Endothelial cell (in vitro differentiated cells): ENCODE results near the gene KCNIP1. TPM values are rescaled to one million over a fixed set of nuclear protein-coding genes. Genes with fewer than 3 reads are reported as not detected.
"Not testable (repeated sequence)": the region's sequence is repeated elsewhere in the genome, so short reads cannot be mapped to it uniquely, and the experiment has no call there.

ENCODE experiments used
- DNase-seq: peaks from one replicate; pipeline ENCODE4 v3.0.0; 2021; ENCODE audit warnings: low spot score
- H3K27ac Mint-ChIP-seq: one replicate; pipeline ENCODE4 v1.8.0; 2021; ENCODE audit warnings: mixed read lengths, inconsistent platforms; ENCODE audit not compliant: unreplicated experiment
- H3K27me3 Mint-ChIP-seq: one replicate; pipeline ENCODE4 v1.8.0; 2021; ENCODE audit warnings: mild to moderate bottlenecking, moderate library complexity, mixed read lengths, inconsistent platforms; ENCODE audit not compliant: unreplicated experiment
- H3K36me3 Mint-ChIP-seq: one replicate; pipeline ENCODE4 v1.8.0; 2021; ENCODE audit warnings: mild to moderate bottlenecking, low read depth, mixed read lengths, inconsistent platforms; ENCODE audit not compliant: unreplicated experiment
- H3K4me1 Mint-ChIP-seq: one replicate; pipeline ENCODE4 v1.8.0; 2021; ENCODE audit warnings: mild to moderate bottlenecking, mixed read lengths, inconsistent platforms; ENCODE audit not compliant: unreplicated experiment
- H3K4me3 Mint-ChIP-seq: one replicate; pipeline ENCODE4 v1.8.0; 2021; ENCODE audit warnings: mild to moderate bottlenecking, mixed read lengths, inconsistent platforms; ENCODE audit not compliant: unreplicated experiment
- H3K9me3 Mint-ChIP-seq: one replicate; pipeline ENCODE4 v1.8.0; 2021; ENCODE audit warnings: mixed read lengths, inconsistent platforms; ENCODE audit not compliant: unreplicated experiment
- total RNA-seq: library from RNA; stranded (reverse); fragmentation: NEBNext Ultra II Directional; extraction: Animal tissue kit (Norgen Biotek cat#: 25700); gene quantifications from one replicate; pipeline ENCODE4 v1.2.1, GENCODE V29; 2021; ENCODE audit not compliant: unreplicated experiment
- TF ChIP-seq, protein P1 (sequence below): fragments of 200-600 bp; sonication (generic); IDR thresholded peaks from one replicate; pipeline ENCODE4 v1.5.0; 2021; ENCODE audit warnings: antibody characterized with exemption; ENCODE audit not compliant: unreplicated experiment

KCNIP1 gene
- total RNA-seq, 1 donor from 2014 or later = 6.1 TPM

DNA sequence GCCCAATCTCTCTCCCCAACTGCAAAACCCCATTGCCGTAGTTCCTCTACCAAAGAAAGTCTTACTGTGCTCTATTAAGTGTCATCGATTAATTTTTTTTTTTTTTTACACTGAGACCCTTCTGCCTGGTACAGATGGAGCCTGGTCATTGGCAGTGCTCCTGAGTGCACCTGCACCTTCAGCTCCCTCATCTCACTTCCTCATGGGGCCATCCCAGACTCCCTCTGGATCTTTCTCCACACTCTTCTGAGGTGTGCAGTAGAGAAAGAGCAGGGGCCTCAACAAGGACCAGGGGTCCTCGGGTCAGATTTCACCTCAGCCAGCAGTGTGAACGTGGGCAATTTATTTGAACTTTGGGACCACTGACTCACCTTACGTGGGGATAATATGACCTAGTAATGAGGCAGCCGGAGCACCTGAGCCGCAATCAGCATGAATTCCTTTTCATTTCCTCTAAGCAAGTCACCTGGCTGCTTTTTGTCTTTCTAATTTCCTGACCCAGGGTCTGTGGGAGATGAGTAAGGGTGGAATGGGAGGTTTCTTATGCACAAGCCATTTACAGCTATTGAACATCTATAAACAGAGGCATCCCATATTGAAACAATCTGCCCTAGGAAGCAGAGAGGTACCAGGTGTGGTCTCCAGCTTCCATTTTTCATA is 257.4 kb downstream of the KCNIP1 start:
- Mint-ChIP-seq H3K27ac (peak overlapping the region; percentile 12), H3K27me3 (peaks cover 3% of the 10 kb centered on the region), H3K9me3 (no peaks in the 10 kb centered on the region), H3K4me3 (no peak overlapping the region), H3K4me1 (peaks cover 28% of the 10 kb centered on the region), H3K36me3 (peaks cover 8% of the 10 kb centered on the region)
- TF ChIP-seq, protein P1, sequence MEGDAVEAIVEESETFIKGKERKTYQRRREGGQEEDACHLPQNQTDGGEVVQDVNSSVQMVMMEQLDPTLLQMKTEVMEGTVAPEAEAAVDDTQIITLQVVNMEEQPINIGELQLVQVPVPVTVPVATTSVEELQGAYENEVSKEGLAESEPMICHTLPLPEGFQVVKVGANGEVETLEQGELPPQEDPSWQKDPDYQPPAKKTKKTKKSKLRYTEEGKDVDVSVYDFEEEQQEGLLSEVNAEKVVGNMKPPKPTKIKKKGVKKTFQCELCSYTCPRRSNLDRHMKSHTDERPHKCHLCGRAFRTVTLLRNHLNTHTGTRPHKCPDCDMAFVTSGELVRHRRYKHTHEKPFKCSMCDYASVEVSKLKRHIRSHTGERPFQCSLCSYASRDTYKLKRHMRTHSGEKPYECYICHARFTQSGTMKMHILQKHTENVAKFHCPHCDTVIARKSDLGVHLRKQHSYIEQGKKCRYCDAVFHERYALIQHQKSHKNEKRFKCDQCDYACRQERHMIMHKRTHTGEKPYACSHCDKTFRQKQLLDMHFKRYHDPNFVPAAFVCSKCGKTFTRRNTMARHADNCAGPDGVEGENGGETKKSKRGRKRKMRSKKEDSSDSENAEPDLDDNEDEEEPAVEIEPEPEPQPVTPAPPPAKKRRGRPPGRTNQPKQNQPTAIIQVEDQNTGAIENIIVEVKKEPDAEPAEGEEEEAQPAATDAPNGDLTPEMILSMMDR = no peak
- DNase-seq = no peak

DNA sequence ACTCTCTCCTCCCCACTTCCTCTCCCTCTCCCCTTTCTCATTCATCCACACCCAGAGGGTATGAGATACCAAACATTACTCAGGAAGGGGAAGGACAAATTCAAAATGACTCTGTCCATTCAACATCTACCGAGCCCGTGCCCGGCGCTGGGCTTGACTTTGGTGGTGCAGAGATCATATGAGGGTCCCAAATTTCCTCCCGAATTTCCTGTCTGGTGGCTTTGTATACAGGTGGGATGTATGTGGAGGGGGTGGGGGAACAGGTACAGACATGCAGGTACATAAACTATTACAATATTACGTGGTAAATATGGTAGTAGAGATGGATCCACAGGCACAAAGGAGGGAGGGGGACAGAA is 257.9 kb downstream of the KCNIP1 start:
- Mint-ChIP-seq H3K27me3 (peaks cover 3% of the 10 kb centered on the region), H3K4me1 (peaks cover 25% of the 10 kb centered on the region), H3K4me3 (no peak overlapping the region), H3K27ac (peak overlapping the region; percentile 39), H3K9me3 (no peaks in the 10 kb centered on the region), H3K36me3 (peaks cover 8% of the 10 kb centered on the region)
- TF ChIP-seq, protein P1 = no peak
- no peak for DNase-seq

DNA sequence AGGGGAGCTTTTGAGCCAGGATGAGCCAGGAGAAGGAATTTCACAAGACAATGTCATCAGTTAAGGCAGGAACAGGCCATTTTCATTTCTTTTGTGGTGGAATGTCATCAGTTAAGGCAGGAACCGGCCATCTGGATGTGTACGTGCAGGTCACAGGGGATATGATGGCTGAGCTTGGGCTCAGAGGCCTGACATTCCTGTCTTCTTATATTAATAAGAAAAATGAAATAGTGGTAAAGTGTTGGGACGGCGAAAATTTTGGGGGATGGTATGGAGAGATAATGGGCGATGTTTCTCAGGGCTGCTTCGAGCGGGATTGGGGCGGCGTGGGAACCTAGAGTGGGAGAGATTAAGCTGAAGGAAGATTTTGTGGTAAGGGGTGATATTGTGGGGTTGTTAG is 258.5 kb downstream of the KCNIP1 start:
- H3K36me3 Mint-ChIP-seq, H3K4me3 Mint-ChIP-seq, H3K9me3 Mint-ChIP-seq, H3K27me3 Mint-ChIP-seq, DNase-seq: not testable (repeated sequence)
- peaks cover 22% of the 10 kb centered on the region for H3K4me1 Mint-ChIP-seq
- H3K27ac Mint-ChIP-seq = peak overlapping the region; percentile 39

DNA sequence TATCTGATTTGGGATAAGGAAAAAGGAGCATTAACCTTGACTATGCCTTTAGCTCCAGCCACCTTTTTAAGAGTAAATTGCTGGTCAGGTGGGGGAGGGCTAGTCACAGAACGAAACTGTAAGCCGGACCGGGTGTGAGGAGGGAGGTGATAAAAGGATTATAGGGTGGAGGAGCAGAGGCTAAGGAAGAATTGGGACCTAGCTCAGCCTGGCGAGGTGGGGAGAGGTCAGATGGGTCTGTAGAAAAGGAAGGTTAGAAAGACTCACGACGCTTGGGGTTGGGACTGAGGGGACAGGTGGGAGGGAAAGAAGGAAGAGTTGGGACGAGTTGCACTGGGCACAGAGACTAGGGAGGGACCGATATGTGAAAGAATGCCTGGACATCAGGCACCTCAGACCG is 262.0 kb downstream of the KCNIP1 start:
- H3K9me3 Mint-ChIP-seq, H3K27ac Mint-ChIP-seq, H3K4me3 Mint-ChIP-seq, H3K36me3 Mint-ChIP-seq, DNase-seq, H3K27me3 Mint-ChIP-seq: not testable (repeated sequence)
- peaks cover 17% of the 10 kb centered on the region for H3K4me1 Mint-ChIP-seq

DNA sequence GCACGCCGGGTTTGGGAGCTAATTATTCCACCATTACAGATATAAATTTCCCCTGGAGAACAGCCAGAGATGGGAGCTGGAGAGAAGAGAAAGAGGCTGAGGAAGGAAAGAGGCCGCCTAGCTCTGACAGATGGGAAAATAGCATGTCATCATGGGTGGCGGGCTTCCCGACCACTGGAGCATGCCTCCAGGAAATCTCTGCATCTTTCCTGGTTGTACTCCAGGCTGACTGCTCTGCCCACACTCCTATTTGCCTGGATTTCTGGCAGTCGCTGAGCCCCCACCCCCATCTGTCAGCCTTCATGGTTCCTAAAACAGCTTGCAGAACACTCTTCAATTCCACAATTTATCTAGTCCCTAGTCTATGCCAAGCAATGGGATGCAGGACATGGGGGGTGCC is 265.4 kb downstream of the KCNIP1 start:
- Mint-ChIP-seq H3K4me1 (peaks cover 26% of the 10 kb centered on the region), H3K27ac (no peak overlapping the region), H3K27me3 (peaks cover 2% of the 10 kb centered on the region), H3K9me3 (no peaks in the 10 kb centered on the region), H3K36me3 (peaks cover 8% of the 10 kb centered on the region), H3K4me3 (no peak overlapping the region)
- TF ChIP-seq, protein P1 = no peak
- DNase-seq = no peak

DNA sequence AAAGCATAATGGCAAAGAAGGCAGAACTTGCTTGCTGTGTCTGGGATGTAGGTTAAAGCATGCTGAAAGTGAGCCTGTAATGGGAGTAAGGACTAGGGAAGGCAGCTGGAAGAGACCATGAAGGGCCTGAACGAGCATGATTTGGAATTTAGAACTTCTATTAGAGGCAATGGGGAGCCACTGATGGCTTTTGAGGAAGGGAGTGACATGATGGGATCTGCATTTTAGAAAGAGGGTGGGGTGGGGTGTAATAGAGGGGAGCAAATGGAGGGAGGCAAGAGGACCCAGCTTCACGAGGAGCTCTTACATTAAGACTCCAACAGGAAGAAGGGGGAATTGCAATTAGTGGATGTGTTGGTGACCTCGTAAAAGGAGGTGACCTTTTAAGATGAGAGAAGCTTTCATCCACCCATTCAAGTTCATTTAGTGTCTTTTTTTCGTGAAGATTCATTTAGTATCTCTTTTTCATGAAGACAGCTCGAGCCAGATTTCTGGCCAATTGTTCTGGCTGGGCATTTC is 266.1 kb downstream of the KCNIP1 start:
- TF ChIP-seq, protein P1 = no peak
- Mint-ChIP-seq H3K4me3 (no peak overlapping the region), H3K27ac (no peak overlapping the region), H3K9me3 (no peaks in the 10 kb centered on the region), H3K36me3 (peaks cover 8% of the 10 kb centered on the region), H3K27me3 (peaks cover 2% of the 10 kb centered on the region), H3K4me1 (peaks cover 30% of the 10 kb centered on the region)
- no peak for DNase-seq
